Colonic mucosa (tissue), 4 donors: ENCODE results near the gene SSB. TPM values are rescaled to one million over a fixed set of nuclear protein-coding genes. Genes with fewer than 3 reads are reported as not detected.
"Not testable (repeated sequence)": the region's sequence is repeated elsewhere in the genome, so short reads cannot be mapped to it uniquely, and the experiment has no call there.

Source experiments
- DNase-seq: peaks from one replicate; pipeline ENCODE4 v3.0.0-alpha.2; 2020
- H3K27ac ChIP-seq: fragments of 200-600 bp; one replicate; pipeline ENCODE4 v1.8.0; 2021
- H3K27me3 ChIP-seq: fragments of 200-600 bp; one replicate; pipeline ENCODE4 v1.8.0; 2021
- H3K36me3 ChIP-seq: fragments of 200-600 bp; one replicate; pipeline ENCODE4 v1.8.0; 2021
- H3K4me1 ChIP-seq: fragments of 200-600 bp; one replicate; pipeline ENCODE4 v1.8.0; 2021; ENCODE audit warnings: mild to moderate bottlenecking
- H3K4me3 ChIP-seq: fragments of 200-600 bp; one replicate; pipeline ENCODE4 v1.8.0; 2021
- H3K9ac ChIP-seq, 2 donors: one replicate each; pipeline ENCODE4 v1.7.0; 2013; ENCODE audit warnings: control low read depth in 2 of 2, low read depth in 2 of 2, low read length in 2 of 2
- H3K9me3 ChIP-seq: fragments of 200-600 bp; one replicate; pipeline ENCODE4 v1.8.0; 2021
- intact Hi-C: fragments of 100-400 bp; cut with DNase I; formaldehyde crosslinking; loops from one replicate; pipeline ENCODE4 v1.14.1; 2022
- total RNA-seq, 2 donors: library from RNA; stranded (reverse); fragmentation: NEBNext Ultra II Directional in 1 of 2; extraction: Animal tissue kit (Norgen Biotek cat#: 25700) in 1 of 2; gene quantifications; one replicate each; pipeline ENCODE4 v1.2.1, GENCODE V29; 2021
- TF ChIP-seq, protein P1 (sequence below): fragments of 200-600 bp; IDR thresholded peaks from one replicate; pipeline ENCODE4 v1.8.0; 2022; ENCODE audit warnings: antibody characterized with exemption, mild to moderate bottlenecking
- donor health status: healthy.
- donor health status: DM: no; HTN: no; CAD: no.
- donor health status: DM: no; HTN: no; CAD: no.

SSB gene
- total RNA-seq, 2 donors from 2014 or later: 49.5 to 83.4 TPM

- Histone ChIP-seq H3K27ac (no peak overlapping the region), H3K9me3 (no peaks in the 10 kb centered on the region), H3K4me1 (no peaks in the 10 kb centered on the region), H3K36me3 (no peaks in the 10 kb centered on the region), H3K4me3 (no peak overlapping the region), H3K9ac (no peak overlapping the region), H3K27me3 (no peaks in the 10 kb centered on the region)
- intact Hi-C loops: no loop called here
- DNase-seq: no peak
- TF ChIP-seq, protein P1, sequence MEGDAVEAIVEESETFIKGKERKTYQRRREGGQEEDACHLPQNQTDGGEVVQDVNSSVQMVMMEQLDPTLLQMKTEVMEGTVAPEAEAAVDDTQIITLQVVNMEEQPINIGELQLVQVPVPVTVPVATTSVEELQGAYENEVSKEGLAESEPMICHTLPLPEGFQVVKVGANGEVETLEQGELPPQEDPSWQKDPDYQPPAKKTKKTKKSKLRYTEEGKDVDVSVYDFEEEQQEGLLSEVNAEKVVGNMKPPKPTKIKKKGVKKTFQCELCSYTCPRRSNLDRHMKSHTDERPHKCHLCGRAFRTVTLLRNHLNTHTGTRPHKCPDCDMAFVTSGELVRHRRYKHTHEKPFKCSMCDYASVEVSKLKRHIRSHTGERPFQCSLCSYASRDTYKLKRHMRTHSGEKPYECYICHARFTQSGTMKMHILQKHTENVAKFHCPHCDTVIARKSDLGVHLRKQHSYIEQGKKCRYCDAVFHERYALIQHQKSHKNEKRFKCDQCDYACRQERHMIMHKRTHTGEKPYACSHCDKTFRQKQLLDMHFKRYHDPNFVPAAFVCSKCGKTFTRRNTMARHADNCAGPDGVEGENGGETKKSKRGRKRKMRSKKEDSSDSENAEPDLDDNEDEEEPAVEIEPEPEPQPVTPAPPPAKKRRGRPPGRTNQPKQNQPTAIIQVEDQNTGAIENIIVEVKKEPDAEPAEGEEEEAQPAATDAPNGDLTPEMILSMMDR: no peak
These were observed 40.9 kb upstream of the SSB start for GRCh38 chr2:169757778-169758177.

GRCh38 chr2:169759987-169760386 is 38.7 kb upstream of the SSB start:
- Histone ChIP-seq H3K27me3 (no peaks in the 10 kb centered on the region), H3K27ac (no peak overlapping the region), H3K9ac (no peak overlapping the region), H3K4me1 (no peaks in the 10 kb centered on the region), H3K36me3 (no peaks in the 10 kb centered on the region), H3K9me3 (no peaks in the 10 kb centered on the region), H3K4me3 (no peak overlapping the region)
- intact Hi-C loops: no loop called here
- TF ChIP-seq, protein P1: no peak
- DNase-seq: no peak

DNA sequence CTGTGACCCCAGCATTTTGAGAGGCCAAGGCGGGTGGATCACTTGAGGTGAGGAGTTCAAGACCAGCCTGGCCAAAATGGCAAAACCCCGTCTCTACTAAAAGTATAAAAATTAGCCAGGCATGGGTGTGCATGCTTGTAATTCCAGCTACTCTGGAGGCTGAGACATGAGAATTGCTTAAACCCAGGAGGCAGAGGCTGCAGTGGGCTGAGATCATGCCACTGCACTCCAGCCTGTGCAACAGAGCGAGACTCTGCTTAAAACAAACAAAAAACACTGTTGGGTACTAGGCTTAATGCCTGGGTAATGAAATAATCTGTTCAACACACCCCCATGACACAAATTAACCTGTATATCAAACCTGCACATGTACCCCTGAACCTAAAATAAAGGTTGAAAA is 37.9 kb upstream of the SSB start:
- DNase-seq, H3K27me3 ChIP-seq, H3K9me3 ChIP-seq, H3K4me1 ChIP-seq, H3K27ac ChIP-seq, H3K4me3 ChIP-seq, H3K9ac ChIP-seq, intact Hi-C loops, H3K36me3 ChIP-seq: not testable (repeated sequence)

GRCh38 chr2:169761251-169761969 is 37.3 kb upstream of the SSB start:
- Histone ChIP-seq H3K36me3 (no peaks in the 10 kb centered on the region), H3K4me1 (no peaks in the 10 kb centered on the region), H3K27ac (no peak overlapping the region), H3K27me3 (no peaks in the 10 kb centered on the region), H3K9me3 (no peaks in the 10 kb centered on the region), H3K9ac (no peak overlapping the region), H3K4me3 (no peak overlapping the region)
- intact Hi-C loops: no loop called here
- no peak for DNase-seq
- TF ChIP-seq, protein P1: no peak

GRCh38 chr2:169761970-169762292 is 36.7 kb upstream of the SSB start:
- DNase-seq: no peak
- Histone ChIP-seq H3K27ac (no peak overlapping the region), H3K4me3 (no peak overlapping the region), H3K27me3 (no peaks in the 10 kb centered on the region), H3K36me3 (no peaks in the 10 kb centered on the region), H3K4me1 (no peaks in the 10 kb centered on the region), H3K9ac (no peak overlapping the region), H3K9me3 (no peaks in the 10 kb centered on the region)
- TF ChIP-seq, protein P1: no peak
- intact Hi-C loops: no loop called here

DNA sequence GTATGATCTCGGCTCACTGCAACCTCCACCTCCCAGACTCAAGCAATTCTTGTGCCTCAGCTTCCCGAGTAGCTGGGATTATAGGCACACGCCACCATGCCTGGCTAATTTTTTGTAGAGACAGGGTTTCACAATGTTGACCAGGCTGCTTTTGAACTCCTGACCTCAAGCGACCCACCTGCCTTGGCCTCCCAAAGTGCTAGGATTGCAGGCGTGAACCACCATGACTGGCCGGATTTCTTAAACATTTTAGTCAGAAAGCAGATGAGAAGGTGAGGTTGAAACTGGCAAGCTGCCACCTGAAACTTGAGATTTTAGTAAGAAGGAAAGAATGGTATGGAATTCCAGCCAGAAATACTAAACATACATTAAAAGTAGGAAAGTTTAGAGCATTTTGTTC is 33.1 kb upstream of the SSB start:
- H3K9me3 ChIP-seq: no peaks in the 10 kb centered on the region
- TF ChIP-seq, protein P1: no peak
- DNase-seq: no peak
- peaks cover 13% of the 10 kb centered on the region for H3K27me3 ChIP-seq
- no peaks in the 10 kb centered on the region for H3K36me3 ChIP-seq
- intact Hi-C loops: no loop called here
- peaks cover 6% of the 10 kb centered on the region for H3K4me1 ChIP-seq
- no peak overlapping the region for H3K9ac ChIP-seq
- no peak overlapping the region for H3K4me3 ChIP-seq
- no peak overlapping the region for H3K27ac ChIP-seq
